Stimulated activated CD8-positive, alpha-beta memory T cell treated with anti-CD3 and anti-CD28 coated beads, Interleukin-4, amount 100 ng/mL, for 1 hour (primary cell): ENCODE data around the gene KANK4.

ENCODE experiments used
- DNase-seq, 2 donors: peaks; one replicate each; pipeline ENCODE4 v3.0.0-alpha.2; 2020; ENCODE audit warnings: low read depth in 2 of 2, low spot score in 1 of 2

KANK4 gene

GRCh38 chr1:62337706-62338631 is 18.7 kb upstream of the KANK4 start:
- DNase-seq: no peak

GRCh38 chr1:62336995-62337705 is 17.9 kb upstream of the KANK4 start:
- DNase-seq: no peak

GRCh38 chr1:62336638-62336994 is 17.4 kb upstream of the KANK4 start:
- DNase-seq: no peak

GRCh38 chr1:62335656-62336055 is 16.4 kb upstream of the KANK4 start:
- DNase-seq: no peak

GRCh38 chr1:62334434-62334985 is 15.3 kb upstream of the KANK4 start:
- DNase-seq: no peak

- DNase-seq: no peak
Measured at GRCh38 chr1:62333441-62333840, 14.2 kb upstream of the KANK4 start.

- no peak for DNase-seq
Measured at GRCh38 chr1:62327360-62328055, 8.3 kb upstream of the KANK4 start.

GRCh38 chr1:62325681-62326080 is 6.4 kb upstream of the KANK4 start:
- DNase-seq: no peak

GRCh38 chr1:62325081-62325480 is 5.8 kb upstream of the KANK4 start:
- DNase-seq: no peak

- DNase-seq: no peak
Measured at GRCh38 chr1:62321446-62321845, 2.2 kb upstream of the KANK4 start.

- DNase-seq: no peak
Measured at GRCh38 chr1:62318320-62318755, 896 bp downstream of the KANK4 start.

GRCh38 chr1:62317021-62317768 is 2.0 kb downstream of the KANK4 start:
- no peak for DNase-seq

- DNase-seq: no peak
Measured at GRCh38 chr1:62316135-62316534, 3.1 kb downstream of the KANK4 start.

- no peak for DNase-seq
Measured at GRCh38 chr1:62315387-62315786, 3.8 kb downstream of the KANK4 start.

GRCh38 chr1:62314454-62315350 is 4.5 kb downstream of the KANK4 start:
- no peak for DNase-seq

- DNase-seq: no peak
Measured at GRCh38 chr1:62312698-62313097, 6.5 kb downstream of the KANK4 start.

- no peak for DNase-seq
Measured at GRCh38 chr1:62311473-62311943, 7.7 kb downstream of the KANK4 start.

- DNase-seq: no peak
Measured at GRCh38 chr1:62309906-62310305, 9.3 kb downstream of the KANK4 start.

- DNase-seq: no peak
Measured at GRCh38 chr1:62308606-62309005, 10.6 kb downstream of the KANK4 start.
